ENCODE data around the gene LITAFD.
A peak's percentile ranks its signal among the peaks of the same experiment; 100 is the strongest.

Gene LITAFD

GRCh38 chr16:8928467-8928957 lies 46.4 kb downstream of the LITAFD start:
- Mint-ChIP-seq H3K4me3 (no peak overlapping the region), H3K4me1 (peaks cover 61% of the 10 kb centered on the region), H3K9me3 (no peaks in the 10 kb centered on the region), H3K36me3 (ENCODE audit: insufficient read depth) (peaks cover 47% of the 10 kb centered on the region), H3K27ac (ENCODE audit: low read depth) (no peak overlapping the region), H3K27me3 (no peaks in the 10 kb centered on the region)
- no peak for ATAC-seq (replicated peaks; ENCODE audit: extremely low read depth, poor library complexity, severe bottlenecking)
- no peak for DNase-seq (ENCODE audit: low spot score in 2 of 2)

- H3K4me1 Mint-ChIP-seq: peaks cover 58% of the 10 kb centered on the region
- peaks cover 45% of the 10 kb centered on the region for H3K36me3 Mint-ChIP-seq (ENCODE audit: insufficient read depth)
- H3K9me3 Mint-ChIP-seq: no peaks in the 10 kb centered on the region
- no peaks in the 10 kb centered on the region for H3K27me3 Mint-ChIP-seq
- no peak for ATAC-seq (replicated peaks; ENCODE audit: extremely low read depth, poor library complexity, severe bottlenecking)
- H3K4me3 Mint-ChIP-seq: no peak overlapping the region
- H3K27ac Mint-ChIP-seq (ENCODE audit: low read depth): no peak overlapping the region
- DNase-seq (ENCODE audit: low spot score in 2 of 2): no peak
Measured at GRCh38 chr16:8929086-8929748, 47.1 kb downstream of the LITAFD start.

GRCh38 chr16:8931859-8932258 lies 49.7 kb downstream of the LITAFD start:
- H3K27ac Mint-ChIP-seq (ENCODE audit: low read depth): peak overlapping the region; percentile 27
- H3K4me3 Mint-ChIP-seq: no peak overlapping the region

GRCh38 chr16:8934601-8935000 lies 52.5 kb downstream of the LITAFD start:
- DNase-seq (ENCODE audit: low spot score in 2 of 2): no peak
- Mint-ChIP-seq H3K9me3 (no peaks in the 10 kb centered on the region), H3K27ac (ENCODE audit: low read depth) (no peak overlapping the region), H3K36me3 (ENCODE audit: insufficient read depth) (peaks cover 17% of the 10 kb centered on the region), H3K4me3 (no peak overlapping the region), H3K4me1 (peaks cover 71% of the 10 kb centered on the region), H3K27me3 (no peaks in the 10 kb centered on the region)
- ATAC-seq (replicated peaks; ENCODE audit: extremely low read depth, poor library complexity, severe bottlenecking): no peak

More at GRCh38 chr16:8931859-8932258, 49.7 kb downstream of the LITAFD start:
- H3K9me3 Mint-ChIP-seq: no peaks in the 10 kb centered on the region
- DNase-seq (ENCODE audit: low spot score in 2 of 2) (peak in 1 of 2 donors; percentile 33), ATAC-seq (replicated peaks; ENCODE audit: extremely low read depth, poor library complexity, severe bottlenecking) (no peak)
- H3K27me3 Mint-ChIP-seq: no peaks in the 10 kb centered on the region
- H3K4me1 Mint-ChIP-seq: peaks cover 67% of the 10 kb centered on the region
- H3K36me3 Mint-ChIP-seq (ENCODE audit: insufficient read depth): peaks cover 36% of the 10 kb centered on the region
